Thyroid gland (tissue), 4 donors: ENCODE data around the gene RNF141.

Experiments
- POLR2A ChIP-seq, 2 donors: fragments of 450-650 bp; IDR thresholded peaks; one replicate each; pipeline ENCODE4 v1.6.1; 2017; ENCODE audit warnings: antibody characterized with exemption in 2 of 2, mild to moderate bottlenecking in 2 of 2, moderate library complexity in 1 of 2
- TF ChIP-seq, protein P1 (sequence below), 6 experiments: fragments of 200-600 bp in 3 of 6; fragments of 450-650 bp in 3 of 6; sonication (generic) in 3 of 6; IDR thresholded peaks; one replicate each; pipeline ENCODE4 v1.5.1; 2016 to 2019; ENCODE audit warnings: antibody characterized with exemption in 6 of 6, mild to moderate bottlenecking in 2 of 6, inconsistent platforms in 1 of 6, moderate library complexity in 1 of 6

DNA sequence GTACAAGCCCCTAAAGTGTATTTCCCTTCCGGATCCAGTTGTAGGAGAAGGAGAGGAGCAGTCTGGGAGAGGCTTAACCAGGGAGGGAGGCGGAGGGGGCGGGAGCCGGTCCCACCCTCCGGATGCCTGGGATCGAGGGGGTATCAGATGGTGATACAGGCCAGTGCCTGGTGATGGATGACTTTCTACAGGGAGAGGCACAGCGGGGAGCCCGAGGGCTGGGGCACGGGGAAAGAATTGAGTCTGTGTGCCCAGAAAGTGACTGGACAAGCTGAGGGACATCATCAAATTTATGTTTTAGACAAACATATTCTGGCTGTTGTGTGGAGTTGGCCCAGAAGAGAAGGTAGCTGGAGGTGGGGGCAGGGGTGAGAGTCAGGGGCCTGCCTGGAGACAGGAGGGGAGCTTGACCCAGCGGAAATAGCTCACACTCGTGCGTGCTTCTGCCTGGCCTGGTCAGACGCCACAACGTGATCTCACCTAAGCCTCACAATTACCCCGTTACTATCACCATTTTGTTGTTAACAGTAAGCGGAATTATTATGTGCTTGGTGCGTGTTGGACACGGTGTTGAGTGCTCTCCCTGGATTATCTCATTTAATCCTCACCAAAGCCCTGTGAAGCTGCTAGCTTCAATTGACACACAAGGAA, 43.5 kb downstream of the RNF141 start:
- TF ChIP-seq, protein P1, sequence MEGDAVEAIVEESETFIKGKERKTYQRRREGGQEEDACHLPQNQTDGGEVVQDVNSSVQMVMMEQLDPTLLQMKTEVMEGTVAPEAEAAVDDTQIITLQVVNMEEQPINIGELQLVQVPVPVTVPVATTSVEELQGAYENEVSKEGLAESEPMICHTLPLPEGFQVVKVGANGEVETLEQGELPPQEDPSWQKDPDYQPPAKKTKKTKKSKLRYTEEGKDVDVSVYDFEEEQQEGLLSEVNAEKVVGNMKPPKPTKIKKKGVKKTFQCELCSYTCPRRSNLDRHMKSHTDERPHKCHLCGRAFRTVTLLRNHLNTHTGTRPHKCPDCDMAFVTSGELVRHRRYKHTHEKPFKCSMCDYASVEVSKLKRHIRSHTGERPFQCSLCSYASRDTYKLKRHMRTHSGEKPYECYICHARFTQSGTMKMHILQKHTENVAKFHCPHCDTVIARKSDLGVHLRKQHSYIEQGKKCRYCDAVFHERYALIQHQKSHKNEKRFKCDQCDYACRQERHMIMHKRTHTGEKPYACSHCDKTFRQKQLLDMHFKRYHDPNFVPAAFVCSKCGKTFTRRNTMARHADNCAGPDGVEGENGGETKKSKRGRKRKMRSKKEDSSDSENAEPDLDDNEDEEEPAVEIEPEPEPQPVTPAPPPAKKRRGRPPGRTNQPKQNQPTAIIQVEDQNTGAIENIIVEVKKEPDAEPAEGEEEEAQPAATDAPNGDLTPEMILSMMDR (IDR thresholded peaks at IDR 0.05) = no peak
- TF ChIP-seq POLR2A (IDR thresholded peaks at IDR 0.05) = no peak
